ENCODE measurements around the gene TRIB2.

Gene TRIB2

DNA sequence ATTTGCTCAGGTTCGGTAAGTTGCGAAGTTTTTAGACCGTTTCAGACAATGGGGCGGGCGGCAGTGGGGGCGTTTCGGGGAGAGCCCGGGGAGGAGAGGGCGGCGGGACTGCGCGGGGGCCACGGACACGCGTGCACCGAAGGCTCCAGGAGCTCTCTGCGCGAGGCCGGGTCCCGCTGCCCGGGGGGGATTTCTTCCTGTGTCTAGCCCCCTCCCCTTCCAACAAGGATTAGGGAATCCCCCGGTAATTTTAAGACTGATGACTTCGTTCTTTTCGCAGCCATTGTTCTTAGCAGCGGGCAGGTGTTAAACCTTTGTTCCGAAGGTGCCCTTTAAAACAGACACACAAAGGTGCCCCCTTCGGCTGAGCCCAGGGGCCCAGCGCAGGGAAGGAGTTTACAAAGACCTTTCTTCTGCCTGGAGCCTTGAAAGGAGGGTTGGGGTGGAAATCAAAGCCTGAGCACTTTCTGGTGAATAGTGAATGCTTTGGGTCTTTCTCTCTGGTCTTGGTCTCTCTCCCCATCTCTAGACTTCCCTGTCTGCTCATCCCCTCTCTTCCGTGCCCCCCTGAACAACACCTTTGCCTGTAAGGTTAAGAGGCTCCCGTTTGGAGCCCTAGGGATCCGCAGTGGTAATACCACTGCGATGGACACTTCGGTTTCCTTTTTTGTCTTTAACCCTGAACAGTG, 2.1 kb downstream of the TRIB2 start:
- in situ Hi-C loops (cut with MboI; ENCODE audit: low sequenced_read_pairs), result loop anchor here (25.0 kb wide), 1 partner anchor 882 kb away; no protein-coding TSS in a partner anchor

DNA sequence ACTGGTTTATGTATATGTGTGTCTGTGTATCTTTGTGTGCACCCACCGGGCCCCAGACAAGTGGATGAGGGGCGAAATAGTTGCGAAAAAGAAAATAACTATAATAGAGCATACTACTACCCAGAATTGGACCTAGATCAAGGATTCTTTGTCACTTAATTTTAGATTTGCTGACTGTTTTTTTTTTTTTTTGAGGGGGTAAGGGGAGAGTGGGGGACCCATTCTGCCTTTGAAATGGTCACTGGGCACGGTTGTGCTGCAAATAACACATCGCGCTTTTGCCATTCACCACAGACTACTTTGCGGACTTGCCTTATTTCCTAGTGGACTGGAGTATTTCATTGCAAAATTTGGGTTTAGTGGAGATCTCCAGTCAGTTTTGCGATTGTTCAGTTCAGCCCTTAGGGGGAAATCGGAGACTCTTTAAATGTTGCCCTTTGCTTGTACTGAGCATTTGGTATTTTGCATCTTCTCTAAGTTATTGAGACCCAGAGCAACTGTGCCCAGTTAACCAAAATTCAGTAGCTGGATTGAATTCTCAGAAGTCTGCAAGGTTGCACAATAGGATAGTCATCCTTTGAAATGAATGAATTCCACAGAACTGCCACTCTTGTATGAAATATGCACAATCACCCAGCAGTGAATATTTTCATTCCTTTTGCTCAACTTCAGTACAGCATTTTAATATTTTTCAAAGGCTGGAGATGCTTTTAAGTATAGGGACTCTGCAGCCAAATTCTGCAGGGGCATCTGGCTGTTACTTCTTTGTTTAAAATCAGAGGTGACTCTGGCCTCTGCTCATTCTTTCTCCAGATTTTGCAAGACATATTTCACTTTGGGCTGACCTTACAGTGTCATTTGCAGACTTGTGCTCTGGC, 2.9 kb downstream of the TRIB2 start:
- in situ Hi-C loops (cut with MboI; ENCODE audit: low sequenced_read_pairs), result loop anchor here (25.0 kb wide), 1 partner anchor 882 kb away; no protein-coding TSS in a partner anchor

DNA sequence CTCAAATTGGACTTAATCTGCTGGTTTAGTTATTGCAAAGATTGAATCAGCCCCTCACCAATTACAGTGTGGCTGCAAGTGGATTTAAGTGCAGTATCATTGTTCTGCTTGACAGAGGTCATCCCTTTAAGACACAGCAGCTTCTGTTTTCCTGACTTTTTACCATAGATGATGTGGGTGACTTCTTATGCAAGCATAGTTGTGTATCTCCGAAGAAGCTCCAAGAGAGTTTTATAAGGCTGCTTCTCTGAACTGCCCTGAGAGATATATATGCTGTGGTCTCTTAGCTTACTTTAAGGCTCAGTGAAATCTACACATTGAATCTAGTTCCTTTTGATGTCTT, 3.5 kb downstream of the TRIB2 start:
- in situ Hi-C loops (cut with MboI; ENCODE audit: low sequenced_read_pairs), result loop anchor here (25.0 kb wide), 1 partner anchor 883 kb away; no protein-coding TSS in a partner anchor

DNA sequence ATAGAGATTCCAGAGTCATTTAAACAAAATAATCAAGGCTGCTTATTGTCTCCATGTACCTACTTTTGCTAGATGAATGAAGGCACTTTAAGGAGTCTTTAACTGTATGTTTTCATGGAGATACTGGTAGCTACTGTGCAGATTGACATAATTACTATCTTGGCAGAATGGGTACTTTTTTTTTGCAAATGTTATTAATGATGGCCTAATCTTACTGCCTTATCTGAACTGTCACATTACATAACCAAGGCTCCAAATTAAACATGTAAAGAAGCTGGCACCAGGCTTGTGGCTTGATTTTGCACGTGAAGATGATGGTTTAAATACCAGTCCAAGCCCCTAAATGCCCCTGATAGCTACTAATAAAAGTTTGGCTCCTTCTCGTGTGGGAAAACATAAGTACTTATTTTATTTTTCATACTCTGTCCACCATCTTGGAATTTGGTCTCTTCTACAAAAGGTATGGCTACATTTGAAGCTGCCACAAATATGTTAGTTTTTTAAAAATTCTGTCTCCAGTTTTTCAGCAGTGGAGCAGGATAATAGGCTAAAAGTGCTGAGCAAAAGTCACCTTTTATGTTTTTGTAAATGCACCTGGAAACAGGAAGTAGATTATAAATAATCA, 4.1 kb downstream of the TRIB2 start:
- in situ Hi-C loops (cut with MboI; ENCODE audit: low sequenced_read_pairs), result loop anchor here (25.0 kb wide), 1 partner anchor 884 kb away; no protein-coding TSS in a partner anchor

DNA sequence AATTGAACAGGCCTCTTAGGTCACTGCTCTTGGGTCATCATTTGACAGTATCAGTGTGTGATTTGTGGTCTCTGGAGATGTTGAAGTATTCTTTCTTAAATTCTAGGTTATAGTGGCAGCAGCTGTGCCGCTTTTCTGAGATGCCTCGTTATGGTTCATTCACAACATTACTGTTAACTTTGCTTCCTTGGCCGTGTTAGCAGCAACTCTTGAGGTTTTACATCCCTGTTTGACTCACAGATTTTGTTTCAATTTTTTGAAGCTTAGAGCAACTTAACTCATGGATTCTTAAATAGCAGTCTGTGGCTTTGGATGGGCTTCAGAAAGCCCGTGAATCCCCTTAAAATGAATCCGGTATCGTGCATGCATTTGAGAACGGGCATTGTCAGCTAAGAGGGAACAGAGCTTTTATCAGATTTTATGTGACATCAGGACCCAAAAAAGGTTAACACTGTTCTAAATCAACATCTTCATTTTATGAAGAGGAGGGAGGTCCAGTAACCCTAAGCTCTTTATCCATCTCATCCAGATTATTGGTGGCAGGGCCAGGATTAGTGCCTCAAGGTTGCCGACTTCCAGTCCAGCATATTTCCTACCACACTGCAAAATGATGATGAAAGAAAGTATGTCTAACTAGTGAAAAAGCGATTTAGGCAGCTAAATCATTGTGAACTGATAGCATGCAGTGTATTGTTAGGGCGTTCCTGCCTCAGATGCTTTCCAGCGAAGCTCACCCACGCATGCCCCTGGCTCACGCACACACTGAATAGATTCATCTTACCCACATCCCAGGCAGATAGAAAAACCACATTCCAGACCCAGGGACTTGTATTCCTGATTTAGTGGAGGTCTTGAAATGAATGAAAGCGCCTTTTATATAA, 5.1 kb downstream of the TRIB2 start:
- in situ Hi-C loops (cut with MboI; ENCODE audit: low sequenced_read_pairs), result loop anchor here (25.0 kb wide), 1 partner anchor 885 kb away; no protein-coding TSS in a partner anchor

DNA sequence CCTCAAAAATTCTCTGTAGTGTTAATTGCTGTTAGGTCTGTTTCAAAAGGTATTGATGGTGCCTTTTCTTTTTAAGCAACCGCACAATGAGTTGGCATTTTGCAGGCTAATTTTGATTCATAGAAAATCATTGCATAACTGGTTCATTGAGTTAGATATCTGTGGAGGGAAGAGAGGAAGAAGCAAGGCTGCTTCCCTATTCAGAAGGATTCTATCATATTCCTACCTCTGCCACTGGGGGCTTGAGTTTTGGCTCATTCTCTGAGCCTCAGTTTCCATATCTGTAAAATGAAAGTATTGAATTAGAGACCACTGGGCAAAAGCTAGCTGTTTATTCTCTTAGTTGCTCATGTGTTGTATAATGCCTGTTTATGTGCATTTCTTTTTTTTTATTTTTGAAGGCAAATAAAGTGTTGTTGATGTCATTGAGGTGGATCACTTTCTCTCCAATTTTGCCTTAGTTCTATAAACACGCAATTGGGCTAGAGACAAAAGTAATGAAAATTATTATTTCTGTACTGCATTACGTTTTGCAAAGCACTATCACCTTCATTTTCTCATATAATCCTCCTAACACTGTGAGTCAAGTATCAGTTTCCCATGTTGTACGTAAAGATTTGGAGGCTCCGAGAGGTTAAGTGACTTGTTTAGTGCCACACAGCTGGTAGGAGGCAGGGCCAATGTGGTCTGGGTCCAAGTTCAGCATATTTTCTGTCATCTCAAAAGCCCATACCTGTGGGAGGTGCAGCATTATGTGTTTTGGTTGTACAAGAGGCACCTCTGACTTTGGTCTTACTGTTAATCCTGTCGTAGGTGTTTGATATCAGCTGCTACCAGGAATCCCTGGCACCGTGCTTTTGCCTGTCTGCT, 5.9 kb downstream of the TRIB2 start:
- in situ Hi-C loops (cut with MboI; ENCODE audit: low sequenced_read_pairs), result loop anchor here (25.0 kb wide), 1 partner anchor 885 kb away; no protein-coding TSS in a partner anchor

DNA sequence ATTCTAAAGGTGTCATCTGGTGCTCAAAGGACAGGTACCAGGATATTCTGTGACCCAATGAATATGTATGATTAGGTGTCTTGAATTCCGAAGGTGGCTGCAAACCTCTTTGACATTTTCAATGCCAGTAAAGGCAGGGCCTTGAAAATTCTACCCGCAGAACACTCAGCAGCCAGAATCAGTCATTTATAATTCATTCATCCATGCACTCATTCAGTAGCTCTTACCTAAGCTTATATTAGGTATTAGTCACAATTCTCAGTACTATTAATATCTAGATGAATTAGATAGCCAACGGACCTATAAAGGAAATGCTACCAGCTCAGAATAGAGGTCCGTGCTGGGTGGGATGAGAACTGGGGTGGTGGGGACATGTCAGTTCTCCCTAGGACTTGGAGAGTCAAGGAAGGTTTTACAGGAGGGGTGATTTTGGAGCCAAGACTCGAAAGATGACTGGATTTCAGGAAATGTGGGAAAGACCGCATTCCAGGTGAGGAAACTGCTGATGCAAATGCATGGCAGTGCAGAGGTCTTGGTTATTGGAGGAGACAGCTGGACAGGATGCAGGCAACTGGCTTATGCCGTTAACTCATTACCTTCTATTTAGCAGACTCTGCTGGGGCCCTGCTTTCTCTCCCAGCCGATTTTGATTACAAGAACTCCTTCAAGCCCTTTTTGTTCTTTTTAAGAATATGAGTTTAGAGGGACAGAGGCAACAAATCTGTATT, 7.2 kb downstream of the TRIB2 start:
- in situ Hi-C loops (cut with MboI; ENCODE audit: low sequenced_read_pairs), result loop anchor here (25.0 kb wide), 1 partner anchor 887 kb away; no protein-coding TSS in a partner anchor

DNA sequence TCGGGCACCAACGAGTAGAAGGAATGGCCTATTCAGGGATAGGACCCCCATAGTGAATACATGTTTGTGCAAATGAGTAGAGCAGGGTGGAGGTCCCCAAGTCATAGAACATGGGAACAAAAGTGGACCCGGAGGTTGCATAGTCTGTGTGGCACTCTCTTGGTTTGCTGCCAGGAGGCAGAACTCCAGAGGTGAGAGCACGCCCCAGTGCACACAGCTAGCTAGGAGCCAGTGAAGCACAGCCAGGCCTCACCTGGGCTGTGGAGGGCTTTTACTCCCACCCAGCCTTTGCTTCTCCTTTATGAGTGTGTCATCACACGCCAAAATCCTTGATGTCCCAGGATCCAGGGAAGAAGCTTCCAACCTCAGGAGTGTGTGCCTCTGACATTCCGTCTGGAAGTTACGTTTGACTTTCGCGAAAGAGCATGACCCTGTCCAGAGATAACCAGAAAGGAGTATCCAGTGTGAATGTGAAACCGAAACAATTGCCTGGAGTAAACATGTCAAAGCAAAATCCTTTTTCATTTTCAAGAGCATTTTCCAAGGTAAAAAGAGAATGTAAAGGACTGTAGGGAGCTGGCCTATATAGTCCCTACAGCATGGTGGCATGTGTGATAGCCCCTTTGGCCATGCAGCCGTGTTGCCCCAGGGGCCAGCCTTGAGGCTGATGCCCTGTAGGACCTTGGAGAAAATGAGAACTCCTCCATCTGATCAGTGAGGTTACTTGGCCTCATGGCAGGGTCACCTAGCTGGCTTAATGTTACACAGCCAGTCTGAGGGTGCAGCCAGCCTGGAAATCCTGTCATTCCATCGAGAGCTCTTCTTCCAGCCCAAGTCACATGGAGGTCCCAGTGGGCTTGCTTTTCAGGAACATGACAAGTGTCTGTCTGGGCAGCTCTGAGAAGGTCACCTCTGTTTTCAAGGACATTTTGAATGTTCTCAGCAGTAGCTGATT, 8.8 kb downstream of the TRIB2 start:
- in situ Hi-C loops (cut with MboI; ENCODE audit: low sequenced_read_pairs), result no loop called here

DNA sequence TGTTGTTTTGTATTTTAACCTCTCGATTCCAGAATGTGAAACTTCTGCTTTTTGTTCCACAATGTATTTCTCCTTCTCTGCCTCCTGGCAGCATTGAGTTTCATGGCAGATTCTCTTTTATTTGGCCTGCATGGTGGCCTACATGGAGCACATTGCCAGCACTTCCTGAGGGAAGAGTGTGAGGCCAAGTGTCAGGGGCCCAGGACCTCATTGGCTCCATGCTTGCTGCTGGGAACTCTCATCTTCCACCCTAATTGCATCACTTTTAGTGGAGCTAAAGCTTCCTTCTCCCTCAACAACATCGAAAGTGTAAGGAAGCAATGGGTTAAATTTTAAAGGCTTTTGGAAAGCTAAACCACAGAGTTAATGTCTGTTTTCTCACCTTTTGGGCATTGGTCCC, 9.5 kb downstream of the TRIB2 start:
- in situ Hi-C loops (cut with MboI; ENCODE audit: low sequenced_read_pairs), result no loop called here

DNA sequence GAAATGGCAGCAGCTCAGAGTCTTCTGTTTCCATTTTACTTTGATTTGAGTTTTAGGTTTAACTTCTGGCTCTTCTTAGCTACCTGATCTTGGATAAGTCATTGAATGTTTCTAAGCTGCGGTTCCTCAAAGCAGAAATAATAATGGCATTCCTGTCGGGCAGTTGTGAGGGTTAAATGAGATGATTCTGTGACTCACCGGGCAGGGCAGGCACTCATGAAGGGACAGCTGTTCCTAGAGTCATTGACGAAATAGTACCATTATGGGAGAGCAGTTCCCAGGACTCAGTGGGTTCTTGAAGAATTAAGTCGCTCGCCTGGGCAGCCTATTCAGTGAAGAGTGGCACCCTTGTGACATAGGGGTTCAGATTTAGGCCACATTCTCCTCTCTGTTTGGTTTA, 10.3 kb downstream of the TRIB2 start:
- in situ Hi-C loops (cut with MboI; ENCODE audit: low sequenced_read_pairs), result no loop called here

DNA sequence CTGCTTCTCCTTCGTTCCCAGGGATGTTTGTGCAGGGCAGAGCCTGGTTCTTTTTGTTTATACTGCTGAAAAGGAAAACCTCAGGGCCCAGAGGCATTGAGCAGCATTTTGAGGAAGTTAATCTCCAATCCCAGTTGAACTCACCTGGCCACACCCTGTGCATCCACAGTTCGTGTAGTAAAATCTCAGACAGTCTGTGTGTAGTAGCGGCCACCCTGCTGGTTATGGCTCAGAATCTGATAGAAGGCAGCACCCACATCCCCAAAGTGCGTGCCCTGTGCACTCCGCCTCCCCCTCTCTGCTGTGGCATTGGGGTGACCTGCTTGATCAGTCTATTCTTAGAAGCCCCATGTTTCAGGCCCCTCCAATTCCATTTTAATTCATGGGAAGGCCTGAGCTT, 10.9 kb downstream of the TRIB2 start:
- in situ Hi-C loops (cut with MboI; ENCODE audit: low sequenced_read_pairs), result no loop called here

DNA sequence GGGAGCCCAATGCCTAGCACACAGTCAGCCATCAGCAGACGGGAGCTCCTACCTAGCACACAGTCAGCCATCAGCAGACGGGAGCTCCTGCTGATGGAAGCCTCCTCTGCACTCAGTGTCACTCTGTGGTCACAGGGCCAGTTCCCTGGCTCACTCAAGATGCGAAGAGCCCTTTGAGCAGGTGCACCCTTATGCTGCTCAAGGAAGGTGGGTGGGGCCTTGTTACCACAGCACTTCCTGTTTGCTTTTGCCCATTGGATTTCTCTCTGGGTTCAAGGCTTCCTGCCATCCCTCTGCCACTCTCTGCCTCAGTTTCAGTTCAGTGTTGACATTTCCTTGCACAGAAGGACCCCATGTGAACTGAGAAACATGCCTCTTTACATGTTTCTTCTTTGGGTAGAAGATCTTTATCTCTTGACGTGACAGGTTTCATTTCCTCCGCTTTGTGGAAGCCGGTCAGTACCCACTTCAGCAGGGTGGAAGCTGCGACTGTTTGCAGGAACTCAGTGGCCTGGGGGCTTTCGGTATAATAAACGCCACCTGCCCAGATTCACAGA, 11.6 kb downstream of the TRIB2 start:
- in situ Hi-C loops (cut with MboI; ENCODE audit: low sequenced_read_pairs), result no loop called here

DNA sequence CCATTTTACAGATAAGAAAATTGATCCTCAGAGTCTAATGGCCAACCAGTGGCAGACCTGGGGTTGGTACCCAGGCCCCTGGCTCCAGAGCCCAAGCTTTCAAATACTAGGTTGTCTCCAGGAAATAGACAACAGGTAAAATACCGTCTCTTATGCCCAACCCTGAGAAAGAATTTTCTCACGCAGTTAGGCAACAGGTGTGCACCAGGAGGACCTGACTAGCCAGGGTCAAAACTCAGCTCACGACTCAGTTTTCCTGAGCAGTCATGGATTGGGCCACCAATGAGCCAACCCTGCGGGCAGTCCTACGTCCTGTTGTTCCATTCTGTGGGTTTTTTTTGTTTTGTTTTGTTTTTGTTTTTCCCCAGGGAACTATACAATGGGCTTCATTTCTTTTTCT, 13.5 kb downstream of the TRIB2 start:
- in situ Hi-C loops (cut with MboI; ENCODE audit: low sequenced_read_pairs), result no loop called here

DNA sequence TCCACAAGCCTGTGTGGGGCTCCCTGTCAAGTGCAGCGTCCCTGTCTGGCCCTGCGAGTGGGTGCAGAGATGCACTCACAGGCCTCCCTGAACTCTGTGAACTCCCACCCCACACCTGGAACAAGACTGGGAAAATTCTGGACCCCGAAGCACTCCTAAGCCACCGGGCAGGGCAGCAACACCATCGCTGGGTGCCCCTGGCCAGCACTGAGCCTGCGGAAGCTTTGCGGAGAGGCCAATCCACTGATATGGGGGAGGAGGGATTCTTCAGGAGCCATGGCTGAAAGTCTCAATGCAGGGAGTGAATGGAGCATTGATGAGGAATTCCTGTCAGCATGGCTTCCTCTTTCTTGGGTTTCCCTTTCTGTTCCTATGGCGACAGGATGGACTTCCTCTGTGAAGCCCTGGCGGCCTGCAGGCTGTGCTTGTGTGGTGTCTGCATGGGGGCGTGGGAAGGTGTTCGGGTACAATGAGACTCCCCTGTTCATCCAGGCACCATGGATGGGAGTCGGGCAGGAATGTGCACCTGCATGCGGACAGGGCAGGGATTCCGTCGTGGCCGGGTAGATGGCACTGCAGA, 15.1 kb downstream of the TRIB2 start:
- in situ Hi-C loops (cut with MboI; ENCODE audit: low sequenced_read_pairs), result no loop called here

DNA sequence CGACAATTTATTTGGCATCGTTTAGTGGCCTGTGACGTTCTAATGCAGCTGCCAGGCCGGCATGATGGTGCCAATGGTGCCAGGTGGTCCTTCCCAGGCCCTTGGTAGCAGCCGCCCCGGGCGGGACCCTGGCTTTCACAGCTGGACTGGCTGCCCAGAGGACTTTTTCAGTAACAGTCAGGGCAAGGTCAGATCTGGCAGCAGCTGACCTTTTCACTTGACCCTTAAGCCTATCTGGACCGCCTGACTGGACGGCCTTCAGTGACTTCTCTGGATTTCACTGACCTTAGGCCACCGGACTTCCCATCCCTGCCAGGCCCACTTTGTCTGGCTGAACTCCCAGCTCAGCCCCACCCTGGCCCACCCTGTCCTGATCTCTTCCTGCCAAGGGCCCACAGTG, 15.9 kb downstream of the TRIB2 start:
- in situ Hi-C loops (cut with MboI; ENCODE audit: low sequenced_read_pairs), result no loop called here

DNA sequence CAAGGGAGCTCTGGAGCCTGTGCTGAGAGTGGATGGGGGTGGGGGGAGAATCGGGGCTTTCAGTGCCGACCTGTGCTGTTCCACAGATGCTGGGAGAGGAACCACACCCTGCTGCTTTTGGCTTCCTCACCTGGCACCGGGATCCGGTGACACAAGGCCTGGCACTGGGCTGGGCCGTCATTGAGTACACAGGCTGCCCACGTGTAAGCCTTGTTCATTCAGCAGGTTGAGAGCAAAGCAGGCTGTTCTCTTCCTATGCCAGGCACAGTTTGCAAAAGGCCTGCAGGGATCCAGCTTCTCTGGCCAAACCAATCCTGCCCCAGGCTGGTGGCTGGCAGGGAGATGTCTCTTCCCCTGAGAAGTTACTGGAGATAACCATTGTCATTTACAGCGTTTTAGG, 17.1 kb downstream of the TRIB2 start:
- in situ Hi-C loops (cut with MboI; ENCODE audit: low sequenced_read_pairs), result no loop called here

Data from HL-60/S4 (cell line).